Right lobe of liver (tissue), 6 donors: Measurements from ENCODE around the gene CHAF1A. TPM values are rescaled to one million over a fixed set of nuclear protein-coding genes. Genes with fewer than 3 reads are reported as not detected.

Source experiments
- ATAC-seq, 4 donors: fragments of 200-7000 bp; cut with Tn5 transposase; one replicate each; pipeline ENCODE4 v1.9.1; 2020; ENCODE audit warnings: mild to moderate bottlenecking in 4 of 4, moderate library complexity in 4 of 4
- DNase-seq, 3 donors: peaks; one replicate each; pipeline ENCODE4 v3.0.0-alpha.2; 2020
- H3K27ac ChIP-seq, 3 donors: fragments of 200-600 bp; one replicate each; pipeline ENCODE4 v1.8.0; 2022
- H3K27me3 ChIP-seq, 2 donors: fragments of 200-600 bp; one replicate each; pipeline ENCODE4 v1.8.0; 2022
- H3K36me3 ChIP-seq, 4 donors: fragments of 200-600 bp; sonication (generic) in 1 of 4; one replicate each; pipeline versions ENCODE4 v1.5.1 to v1.8.0; 2017 to 2022; ENCODE audit warnings: control low read depth in 1 of 4
- H3K4me1 ChIP-seq, 4 donors: fragments of 200-600 bp; sonication (generic) in 1 of 4; one replicate each; pipeline versions ENCODE4 v1.5.1 to v1.8.0; 2017 to 2022; ENCODE audit warnings: control low read depth in 1 of 4
- H3K4me3 ChIP-seq, 3 donors: fragments of 200-600 bp; one replicate each; pipeline ENCODE4 v1.8.0; 2022
- H3K9me3 ChIP-seq, 4 donors: fragments of 200-600 bp; sonication (generic) in 1 of 4; one replicate each; pipeline versions ENCODE4 v1.5.1 to v1.8.0; 2017 to 2022; ENCODE audit warnings: control low read depth in 1 of 4
- POLR2A ChIP-seq: fragments of 450-650 bp; IDR thresholded peaks from one replicate; pipeline ENCODE4 v1.6.1; 2017; ENCODE audit warnings: antibody characterized with exemption, mild to moderate bottlenecking
- WGBS: methylation state at CpG from one replicate; pipeline ENCODE4 v1.1.6; 2018; ENCODE audit warnings: low coverage, low lambda C conversion rate; ENCODE audit not compliant: insufficient coverage; ENCODE audit errors: missing lambda C conversion rate; 5-methylcytosine and 5-hydroxymethylcytosine counted together
- intact Hi-C, 2 donors: fragments of 100-400 bp; cut with DNase I; formaldehyde crosslinking; loops; one replicate each; pipeline versions ENCODE4 v1.11.2 to v1.14.1; 2022
- total RNA-seq, 6 experiments: library from RNA; depleted of rRNA in 2 of 6; stranded (reverse); fragments of >200 nt in 2 of 6; fragmentation: NEBNext Ultra II Directional in 3 of 6; extraction: Animal tissue kit (Norgen Biotek cat#: 25700) in 3 of 6; gene quantifications; one replicate each; pipeline versions ENCODE4 v1.1.0 to v1.2.4, GENCODE V29; 2016 to 2023
- TF ChIP-seq, protein P1 (sequence below), 4 donors: fragments of 200-600 bp in 3 of 4; fragments of 450-650 bp in 1 of 4; IDR thresholded peaks; one replicate each; pipeline versions ENCODE4 v1.5.1 to v1.8.0; 2016 to 2022; ENCODE audit warnings: antibody characterized with exemption in 4 of 4, mild to moderate bottlenecking in 2 of 4
- donor health status: DM: no; HTN: yes; CAD: no.
- donor health status: DM: no; HTN: no; CAD: no.
- donor health status: DM: no; HTN: no; CAD: no.
- donor health status: DM: no; HTN: yes; CAD: no.
- donor health status: DM: no; HTN: yes; CAD: no.

Gene CHAF1A
- total RNA-seq, 6 experiments from 2014 or later = 3.1 to 9.2 (median 3.5) TPM

- intact Hi-C loops = loop anchor here in 1 of 2 donors (10.0 kb wide), 1 partner anchor 51 kb away; the partner anchor contains the start of genes CHAF1A and SH3GL1
- TF ChIP-seq, protein P1, sequence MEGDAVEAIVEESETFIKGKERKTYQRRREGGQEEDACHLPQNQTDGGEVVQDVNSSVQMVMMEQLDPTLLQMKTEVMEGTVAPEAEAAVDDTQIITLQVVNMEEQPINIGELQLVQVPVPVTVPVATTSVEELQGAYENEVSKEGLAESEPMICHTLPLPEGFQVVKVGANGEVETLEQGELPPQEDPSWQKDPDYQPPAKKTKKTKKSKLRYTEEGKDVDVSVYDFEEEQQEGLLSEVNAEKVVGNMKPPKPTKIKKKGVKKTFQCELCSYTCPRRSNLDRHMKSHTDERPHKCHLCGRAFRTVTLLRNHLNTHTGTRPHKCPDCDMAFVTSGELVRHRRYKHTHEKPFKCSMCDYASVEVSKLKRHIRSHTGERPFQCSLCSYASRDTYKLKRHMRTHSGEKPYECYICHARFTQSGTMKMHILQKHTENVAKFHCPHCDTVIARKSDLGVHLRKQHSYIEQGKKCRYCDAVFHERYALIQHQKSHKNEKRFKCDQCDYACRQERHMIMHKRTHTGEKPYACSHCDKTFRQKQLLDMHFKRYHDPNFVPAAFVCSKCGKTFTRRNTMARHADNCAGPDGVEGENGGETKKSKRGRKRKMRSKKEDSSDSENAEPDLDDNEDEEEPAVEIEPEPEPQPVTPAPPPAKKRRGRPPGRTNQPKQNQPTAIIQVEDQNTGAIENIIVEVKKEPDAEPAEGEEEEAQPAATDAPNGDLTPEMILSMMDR (IDR thresholded peaks at IDR 0.05) = no peak
- no peak for TF ChIP-seq POLR2A
- Histone ChIP-seq H3K36me3 (peaks cover 0 to 30% (median 13%) of the 10 kb centered on the region in 4 donors), H3K4me1 (peaks cover 0 to 5% (median 0%) of the 10 kb centered on the region in 4 donors), H3K27ac (peak overlapping the region in 1 of 3 donors; percentile 34), H3K27me3 (no peaks in the 10 kb centered on the region), H3K9me3 (no peaks in the 10 kb centered on the region), H3K4me3 (no peak overlapping the region)
- DNase-seq = peak in 1 of 3 donors; percentile 61
- WGBS = 24% methylated on average over 5 of the region's 15 CpGs
- peak in 1 of 4 donors; percentile 24 for ATAC-seq
Measured at GRCh38 chr19:4455719-4456475, 53.5 kb downstream of the CHAF1A start.

DNA sequence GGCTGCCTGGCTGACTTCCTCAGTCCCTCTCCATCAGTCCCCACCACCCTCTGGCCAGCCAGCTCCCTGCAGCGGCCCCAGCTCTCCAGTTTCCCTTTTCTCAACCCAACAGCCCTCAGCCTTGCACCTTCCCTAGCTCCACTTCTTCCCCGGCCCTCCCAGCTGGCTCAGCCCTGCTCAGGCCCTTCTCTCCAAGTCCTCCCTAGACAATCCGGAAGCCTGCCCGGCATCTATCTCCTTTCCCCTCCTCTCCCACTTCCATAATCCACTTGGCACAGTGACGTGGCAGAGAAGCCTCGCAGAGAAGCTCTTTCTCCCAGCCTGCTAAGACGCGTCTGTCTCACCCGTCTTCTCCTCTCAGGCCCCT lies 54.0 kb downstream of the CHAF1A start:
- peaks cover 0 to 5% (median 0%) of the 10 kb centered on the region in 4 donors for H3K4me1 ChIP-seq
- H3K27me3 ChIP-seq = no peaks in the 10 kb centered on the region
- TF ChIP-seq, protein P1 (IDR thresholded peaks at IDR 0.05) = no peak
- no peak for TF ChIP-seq POLR2A
- DNase-seq = no peak
- ATAC-seq = peak; percentile 1 to 4 (median 2)
- intact Hi-C loops = loop anchor here in 1 of 2 donors (10.0 kb wide), 1 partner anchor 52 kb away; the partner anchor contains the start of genes CHAF1A and SH3GL1
- H3K9me3 ChIP-seq = no peaks in the 10 kb centered on the region
- peaks cover 0 to 25% (median 7%) of the 10 kb centered on the region in 4 donors for H3K36me3 ChIP-seq
- peak overlapping the region; percentile 62 to 66 (median 65) for H3K4me3 ChIP-seq
- peak overlapping the region in 2 of 3 donors; percentile 34 to 54 for H3K27ac ChIP-seq
- 7% methylated on average over 9 of the region's 9 CpGs for WGBS

GRCh38 chr19:4456843-4457653 lies 54.6 kb downstream of the CHAF1A start:
- H3K36me3 ChIP-seq = peaks cover 0 to 20% (median 4%) of the 10 kb centered on the region in 4 donors
- peaks cover 0 to 5% (median 0%) of the 10 kb centered on the region in 4 donors for H3K4me1 ChIP-seq
- DNase-seq (peak in 2 of 3 donors; percentile 58 to 73), ATAC-seq (peak; percentile 26 to 41 (median 31))
- TF ChIP-seq POLR2A = no peak
- TF ChIP-seq, protein P1 (IDR thresholded peaks at IDR 0.05) = no peak
- WGBS = 1% methylated on average over 45 of the region's 53 CpGs
- H3K9me3 ChIP-seq = no peaks in the 10 kb centered on the region
- peak overlapping the region; percentile 57 to 73 (median 66) for H3K27ac ChIP-seq
- H3K4me3 ChIP-seq = peak overlapping the region; percentile 62 to 66 (median 65)
- intact Hi-C loops = loop anchor here in 1 of 2 donors (10.0 kb wide), 1 partner anchor 52 kb away; the partner anchor contains the start of genes CHAF1A and SH3GL1
- H3K27me3 ChIP-seq = no peaks in the 10 kb centered on the region

- Histone ChIP-seq H3K4me3 (peak within 1 kb of the TSS; percentile 62 to 66 (median 65)), H3K9me3 (no peaks in the 10 kb centered on the region), H3K4me1 (peaks cover 0 to 5% (median 0%) of the 10 kb centered on the region in 4 donors), H3K27me3 (no peaks in the 10 kb centered on the region), H3K36me3 (peaks cover 0 to 13% (median 3%) of the 10 kb centered on the region in 4 donors), H3K27ac (peak within 1 kb of the TSS; percentile 57 to 73 (median 66))
- DNase-seq (peak; percentile 98 to 99 (median 99)), ATAC-seq (peak; percentile 94 to 97 (median 94))
- intact Hi-C loops = loop anchor here in 1 of 2 donors (10.0 kb wide), 1 partner anchor 53 kb away; the partner anchor contains the start of genes CHAF1A and SH3GL1
- WGBS = 11% methylated on average over 36 of the region's 52 CpGs
- TF ChIP-seq, protein P1 (IDR thresholded peaks at IDR 0.05) = no peak
- TF ChIP-seq POLR2A = no peak
Measured at GRCh38 chr19:4457654-4458395, 55.4 kb downstream of the CHAF1A start, which contains the start of gene UBXN6. Gene UBXN6, minus strand, starts transcription at chr19:4457794. Its CDS starts 97 bp downstream, at chr19:4457697.
